ENCODE measurements around the gene SLC37A4. TPM values are rescaled to one million over a fixed set of nuclear protein-coding genes. Genes with fewer than 3 reads are reported as not detected.

SLC37A4 gene
- total and polyA plus RNA-seq, 2 of the 8 experiments (the other 6 are each of a cell fraction or from before 2014, with no cell fraction given): 35.1 to 91.9 TPM

- FAIRE-seq: no peak
These were observed 33.6 kb downstream of the SLC37A4 start for GRCh38 chr11:118996926-118997626.

More at GRCh38 chr11:118996926-118997626, 33.6 kb downstream of the SLC37A4 start:
- Histone ChIP-seq H4K5ac (ENCODE audit: insufficient read length, low read depth, low read length) (peak overlapping the region; percentile 15), H2BK12ac (ENCODE audit: low read depth, low read length) (peak overlapping the region; percentile 33; the same call in 1 of the 2 replicates), H3K56ac (replicated peaks; ENCODE audit: insufficient read length, low read depth, low read length) (no peak overlapping the region), H4K91ac (replicated peaks; ENCODE audit: insufficient read length, low read length) (peak overlapping the region; percentile 27), H3K4ac (replicated peaks; ENCODE audit: insufficient read length, low read depth, low read length) (peak overlapping the region; percentile 11), H3K14ac (ENCODE audit: insufficient read length) (peak overlapping the region; percentile 51), H3K27ac (ENCODE audit: low read depth, low read length) (peak overlapping the region; percentile 72; the same call in 1 of the 2 replicates), H2BK5ac (ENCODE audit: low read depth, low read length) (peak overlapping the region; percentile 80; the same call in 1 of the 2 replicates), H3K36me3 (ENCODE audit: control insufficient read depth in 2 of 4, insufficient read depth in 4 of 4, low read length in 3 of 4) (peaks cover 3 to 26% (median 16%) of the 10 kb centered on the region in 4 experiments; a peak in 7 of 8 replicates), H2BK15ac (ENCODE audit: low read length) (no peak overlapping the region), H3K79me2 (ENCODE audit: control insufficient read depth in 1 of 2, insufficient read depth in 2 of 2, low read length in 2 of 2) (peaks cover 0 to 41% of the 10 kb centered on the region in 2 experiments; a peak in 3 of 4 replicates), H3K23me2 (ENCODE audit: low read depth, low read length) (peaks cover 12% of the 10 kb centered on the region), H2BK120ac (replicated peaks; ENCODE audit: low read depth, low read length) (no peak overlapping the region), H3K79me1 (ENCODE audit: low read depth, low read length) (peaks cover 7% of the 10 kb centered on the region), H4K8ac (ENCODE audit: extremely low read depth, insufficient read depth, low read length) (no peak overlapping the region), H3K27me3 (replicated peaks in 1 of 4; ENCODE audit: control insufficient read depth in 3 of 4, extremely low read depth in 1 of 4, insufficient read depth in 3 of 4, low read length in 3 of 4) (no peaks in the 10 kb centered on the region), H2AK5ac (ENCODE audit: low read depth, low read length) (peak overlapping the region; percentile 76), H3K9me3 (ENCODE audit: insufficient read depth in 2 of 2, low read depth in 1 of 2, low read length in 1 of 2) (no peaks in the 10 kb centered on the region; a peak in 1 of 4 replicates), H3K9ac (replicated peaks in 1 of 4; ENCODE audit: extremely low read depth in 1 of 4, low read depth in 3 of 4, low read length in 3 of 4) (peak overlapping the region; percentile 10 to 93 (median 66)), H2AFZ (ENCODE audit: low read length) (peak overlapping the region; percentile 97), H3K23ac (ENCODE audit: insufficient read length) (no peak overlapping the region), H3K18ac (ENCODE audit: extremely low read depth, low read length) (peak overlapping the region; percentile 9; the same call in 1 of the 2 replicates), H3K4me3 (ENCODE audit: extremely low read depth in 1 of 4, insufficient read depth in 2 of 4, low read depth in 3 of 4, low read length in 4 of 4) (peak overlapping the region; percentile 84 to 97 (median 90)), H3K4me1 (replicated peaks in 1 of 4; ENCODE audit: control insufficient read depth in 3 of 4, insufficient read depth in 4 of 4, low read length in 3 of 4) (peaks cover 0 to 6% (median under 1%) of the 10 kb centered on the region in 4 experiments; a peak in 2 of 7 replicates), H3K4me2 (ENCODE audit: insufficient read depth in 1 of 2, low read depth in 2 of 2, low read length in 2 of 2) (peak overlapping the region; percentile 95 to 100), H2BK20ac (ENCODE audit: low read length) (no peak overlapping the region), H4K20me1 (replicated peaks in 1 of 2; ENCODE audit: control insufficient read depth in 1 of 2, insufficient read depth in 2 of 2, low read length in 2 of 2) (no peaks in the 10 kb centered on the region)
- 50% methylated on average over 22 of the region's 22 CpGs; no CpG with 5 or more reads in 1 of the 2 experiments for WGBS, 2 experiments (ENCODE audit: extremely low coverage in 1 of 2, insufficient coverage in 1 of 2, insufficient read length in 1 of 2, insufficient replicate concordance in 2 of 2, low coverage in 1 of 2, low lambda C conversion rate in 2 of 2, missing lambda C conversion rate in 1 of 2)
- DNase-seq (ENCODE audit: low read depth in 1 of 2, low spot score in 2 of 2): no peak
- CTCF ChIA-PET (ENCODE audit: partially characterized antibody): interaction anchor here (0.7 to 1.4 kb wide), 4 partner anchors 34 to 225 kb away, joined by 3 to 5 read pairs (median 3); no protein-coding TSS in a partner anchor
- TF ChIP-seq TAF1 (IDR thresholded peaks at IDR 0.05; ENCODE audit: low read depth, low read length) (0 out of 2 replicates have a peak, but pooled peaks have one; percentile 25), KDM1A (IDR thresholded peaks at IDR 0.05; ENCODE audit: borderline replicate concordance, low read length) (no peak), CTCF (IDR thresholded peaks at IDR 0.05; ENCODE audit: control extremely low read depth in 1 of 3, insufficient read depth in 1 of 3, low read depth in 1 of 3, low read length in 3 of 3) (peak in 2 of 3 experiments; percentile 12 to 55; a peak in 1 of 4 replicates), RAD21 (IDR thresholded peaks at IDR 0.05 in 1 of 2, conservative IDR thresholded peaks at IDR 0.05 in 1 of 2; ENCODE audit: low read depth in 2 of 2, low read length in 2 of 2) (peak in 1 of 2 experiments; percentile 21; a peak in 1 of 4 replicates)
- POLR2A ChIA-PET (ENCODE audit: partially characterized antibody): interaction anchor here (0.7 to 15.2 kb wide), 18 partner anchors 12 to 343 kb away, joined by 3 to 264 read pairs (median 3); partner anchors contain the start of genes HMBS, RPS25, SLC37A4 and TRAPPC4
